ENCODE results near the gene MGAT3.

- TF ChIP-seq CTCF (conservative IDR thresholded peaks at IDR 0.05 in 1 of 2, IDR thresholded peaks at IDR 0.05 in 1 of 2; ENCODE audit: extremely low read depth in 1 of 2, insufficient read depth in 1 of 2, low read depth in 1 of 2, low read length in 2 of 2) (no peak), EZH2 (IDR thresholded peaks at IDR 0.05; ENCODE audit: borderline replicate concordance, low read length) (no peak)
These were observed 12.5 kb downstream of the MGAT3 start for GRCh38 chr22:39469326-39469680.

Data from mammary epithelial cell (primary cell).